ENCODE results near the gene PABPN1. TPM values are rescaled to one million over a fixed set of nuclear protein-coding genes. Genes with fewer than 3 reads are reported as not detected.

The PABPN1 gene
- total and polyA plus RNA-seq, 2 of the 13 experiments (the other 11 are each of a cell fraction or from before 2014, with no cell fraction given) = 233 to 524 TPM

GRCh38 chr14:23320584-23321571 is at the start of gene PABPN1 (continued):
- TF ChIP-seq ZNF326 (CRISPR knock-in tag; IDR thresholded peaks at IDR 0.05; ENCODE audit: borderline replicate concordance) (peak; percentile 96), IKZF5 (CRISPR knock-in tag; IDR thresholded peaks at IDR 0.05) (peak; percentile 98), ZNF713 (CRISPR knock-in tag; IDR thresholded peaks at IDR 0.05) (0 out of 2 replicates have a peak, but pooled peaks have one; percentile 65), ZNF800 (CRISPR knock-in tag; IDR thresholded peaks at IDR 0.05) (peak; percentile 68), ZNF513 (CRISPR knock-in tag; conservative IDR thresholded peaks at IDR 0.05) (peak; percentile 50; the same call in 1 of the 2 replicates), ZNF883 (CRISPR knock-in tag; IDR thresholded peaks at IDR 0.05; ENCODE audit: not compliant biosample characterization) (peak; percentile 99), GATA4 (IDR thresholded peaks at IDR 0.05; ENCODE audit: borderline replicate concordance, low read depth) (peak; percentile 50), TOE1 (CRISPR knock-in tag; IDR thresholded peaks at IDR 0.05) (peak; percentile 94), NR2F1 (CRISPR knock-in tag; IDR thresholded peaks at IDR 0.05) (peak; percentile 52 to 71; a peak in 2 of 4 replicates), CSRNP1 (CRISPR knock-in tag; IDR thresholded peaks at IDR 0.05) (peak; percentile 77), ZNF382 (CRISPR knock-in tag; IDR thresholded peaks at IDR 0.05; ENCODE audit: borderline replicate concordance) (no peak), TCF12 (IDR thresholded peaks at IDR 0.05) (no peak), TCF12 (CRISPR knock-in tag; IDR thresholded peaks at IDR 0.05) (peak; percentile 69), ZNF543 (CRISPR knock-in tag; IDR thresholded peaks at IDR 0.05) (peak; percentile 97), EEA1 (CRISPR knock-in tag; IDR thresholded peaks at IDR 0.05; ENCODE audit: borderline replicate concordance) (peak; percentile 85), KDM2A (CRISPR knock-in tag; IDR thresholded peaks at IDR 0.05; ENCODE audit: borderline replicate concordance, low read depth) (peak; percentile 99), ZNF12 (CRISPR knock-in tag; IDR thresholded peaks at IDR 0.05) (peak; percentile 87), KDM3A (CRISPR knock-in tag; IDR thresholded peaks at IDR 0.05; ENCODE audit: low read depth) (peak; percentile 99), ZBTB21 (CRISPR knock-in tag; IDR thresholded peaks at IDR 0.05) (peak; percentile 99), ZNF430 (CRISPR knock-in tag; IDR thresholded peaks at IDR 0.05) (peak; percentile 73), ZNF569 (CRISPR knock-in tag; IDR thresholded peaks at IDR 0.05; ENCODE audit: borderline replicate concordance) (peak; percentile 77; the same call in 1 of the 2 replicates), WIZ (CRISPR knock-in tag; IDR thresholded peaks at IDR 0.05) (peak; percentile 99), SP1 (IDR thresholded peaks at IDR 0.05) (no peak), SP1 (CRISPR knock-in tag; IDR thresholded peaks at IDR 0.05) (peak; percentile 89)
